ENCODE measurements around the gene CCDC169.
A peak's percentile ranks its signal among the peaks of the same experiment; 100 is the strongest.
"Not testable (repeated sequence)": the region's sequence is repeated elsewhere in the genome, so short reads cannot be mapped to it uniquely, and the experiment has no call there.

The CCDC169 gene

DNA sequence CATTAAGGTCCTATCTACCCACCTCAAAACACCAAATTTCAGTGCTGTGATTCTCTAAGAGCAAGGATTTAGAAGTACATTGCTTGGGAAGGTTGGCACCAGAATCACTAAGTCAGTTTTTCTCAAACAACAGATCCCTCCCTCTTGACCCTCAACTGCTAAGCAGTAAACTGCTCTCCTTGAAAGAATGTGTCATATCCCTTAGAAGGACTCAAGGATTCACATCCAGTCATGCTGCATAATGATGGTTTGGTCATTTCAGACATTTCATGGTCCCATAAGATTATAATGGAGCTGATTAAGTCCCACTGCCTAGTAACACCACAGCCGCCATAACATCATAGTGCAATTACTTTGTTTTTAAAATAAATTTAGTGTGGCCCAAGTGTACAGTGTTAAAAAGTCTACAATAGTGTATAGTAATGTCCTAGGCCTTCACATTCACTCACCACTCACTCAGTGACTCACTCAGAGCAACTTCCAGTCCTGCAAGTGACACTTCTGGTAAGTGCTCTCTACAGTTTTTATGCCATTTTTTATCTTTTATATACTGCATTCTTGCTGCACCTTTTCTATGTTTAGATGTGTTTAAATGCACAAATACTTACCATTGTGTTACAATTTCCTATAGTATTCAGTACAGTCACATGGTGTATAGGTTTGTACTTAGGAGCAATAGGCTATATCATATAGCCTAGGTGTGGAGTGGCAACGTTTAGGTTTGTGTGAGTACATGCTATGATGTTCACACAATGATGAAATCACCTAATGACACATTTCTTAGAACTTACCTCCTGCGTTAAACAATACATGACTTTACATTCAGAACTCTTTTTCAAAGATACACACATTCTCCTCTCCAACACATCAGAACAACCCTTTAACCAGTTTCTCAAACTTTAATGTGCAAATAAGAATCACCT lies 15.7 kb upstream of the CCDC169 start:
- DNase-seq, result no peak

DNA sequence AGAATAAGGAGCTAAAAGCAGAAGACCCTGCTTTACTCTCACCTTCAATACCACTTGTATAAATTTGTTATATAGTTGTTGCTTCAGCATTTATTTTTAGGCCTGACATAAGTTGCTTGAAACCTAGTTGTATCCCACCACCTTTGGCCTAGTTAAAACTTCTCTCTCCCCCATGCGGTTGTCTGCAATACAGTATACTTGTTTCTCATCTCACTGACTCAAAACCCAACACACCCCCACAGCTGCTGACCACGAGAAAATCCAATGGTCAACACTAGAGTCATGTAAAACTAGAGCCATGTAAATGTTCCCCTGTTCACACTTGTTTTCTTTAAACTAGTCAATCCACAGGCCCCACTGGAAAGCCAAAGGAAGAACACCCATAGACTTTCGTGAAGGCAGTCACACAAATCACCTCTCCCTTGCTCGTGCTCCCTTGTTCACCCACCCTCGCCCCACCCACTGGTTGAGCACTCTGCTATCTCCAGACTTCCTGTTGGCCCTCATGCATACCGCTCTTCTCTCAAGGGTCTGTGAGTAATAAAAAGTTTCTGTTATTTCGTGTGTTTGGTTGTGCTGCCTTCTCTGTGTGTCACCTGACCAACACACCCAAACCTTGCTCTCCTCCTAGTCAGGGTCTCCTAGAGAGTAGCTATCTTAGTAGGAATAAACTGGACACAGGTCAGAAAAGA lies 12.9 kb upstream of the CCDC169 start:
- DNase-seq, result no peak

DNA sequence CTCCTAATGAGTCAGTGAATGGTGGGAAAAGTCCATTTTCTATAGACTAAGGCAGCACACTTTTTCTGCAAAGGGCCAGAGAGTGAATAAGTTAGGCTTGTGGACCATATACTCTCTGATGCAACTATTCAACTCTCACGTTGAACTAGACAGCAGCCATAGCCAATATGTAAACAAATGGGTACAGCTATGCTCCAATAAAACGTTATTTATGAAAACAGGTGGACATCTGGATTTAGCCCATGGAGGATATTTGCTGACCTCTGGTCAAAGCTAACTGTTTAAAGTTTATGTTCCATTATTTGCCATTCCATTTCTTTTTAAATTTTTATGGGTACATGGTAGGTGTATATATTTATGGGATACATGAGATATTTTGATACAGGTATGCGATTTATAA lies 4.7 kb upstream of the CCDC169 start:
- no peak for DNase-seq

DNA sequence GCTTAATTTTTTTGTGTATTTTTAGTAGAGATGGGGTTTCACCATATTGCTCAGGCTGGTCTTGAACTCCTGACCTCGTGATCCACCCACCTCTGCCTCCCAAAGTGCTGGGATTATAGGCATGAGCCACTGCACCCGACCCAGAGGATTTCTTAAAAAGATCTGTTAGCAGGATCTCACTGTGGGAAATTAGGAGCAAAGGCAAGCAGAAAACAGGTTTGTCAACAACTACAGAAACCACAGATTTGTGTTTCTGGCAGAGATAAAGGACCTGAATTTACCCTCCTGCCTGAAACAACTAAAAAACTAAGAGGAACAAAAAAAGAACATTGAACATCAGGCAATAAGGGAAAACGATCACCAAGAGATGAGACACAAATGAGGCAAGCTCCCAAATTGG lies 1.9 kb upstream of the CCDC169 start:
- DNase-seq, result not testable (repeated sequence)

DNA sequence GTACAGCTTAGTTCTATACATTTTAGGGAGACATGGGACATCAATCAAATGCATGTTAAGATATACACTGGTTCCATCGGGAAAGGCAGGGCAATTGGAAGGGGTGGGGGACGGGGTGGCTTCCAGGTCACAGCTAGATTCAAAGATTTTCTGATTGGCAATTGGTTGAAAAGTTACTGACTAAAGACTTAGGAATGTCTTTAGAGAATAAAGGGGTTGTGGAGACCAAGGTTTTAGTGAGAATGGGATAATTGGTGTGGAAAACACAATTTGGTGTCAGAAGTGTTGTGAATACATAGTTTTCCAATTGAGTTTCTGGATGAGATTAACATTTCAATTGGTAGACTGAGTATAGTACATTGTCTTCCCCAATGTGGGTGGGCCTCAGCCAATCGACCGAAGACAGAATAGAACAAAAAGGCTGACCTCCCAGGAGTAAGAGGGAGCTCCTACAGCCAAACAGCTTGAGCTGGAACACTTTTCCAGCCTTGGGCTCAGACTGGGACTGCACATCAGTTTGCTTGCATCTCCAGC lies 988 bp upstream of the CCDC169 start:
- DNase-seq, result no peak

DNA sequence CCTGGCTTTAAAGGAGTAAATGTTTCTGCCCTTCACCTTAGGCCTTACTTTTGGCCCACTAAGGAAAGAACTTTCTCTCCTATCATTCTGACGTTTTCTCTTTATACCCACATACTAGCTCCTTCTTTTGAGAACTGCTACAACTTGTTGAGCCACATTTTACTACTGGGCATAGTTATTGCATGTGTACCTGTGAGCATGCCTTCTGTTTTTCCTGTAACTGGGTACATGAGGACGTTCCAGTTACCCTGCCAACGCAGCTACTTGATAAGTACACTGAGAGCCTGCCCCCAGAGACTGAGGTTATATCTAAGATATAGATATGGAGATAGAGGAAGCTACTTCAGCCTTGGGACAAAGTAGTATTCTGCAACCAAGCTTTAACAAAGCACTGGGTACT lies 3.5 kb downstream of the CCDC169 start:
- DNase-seq, result no peak

DNA sequence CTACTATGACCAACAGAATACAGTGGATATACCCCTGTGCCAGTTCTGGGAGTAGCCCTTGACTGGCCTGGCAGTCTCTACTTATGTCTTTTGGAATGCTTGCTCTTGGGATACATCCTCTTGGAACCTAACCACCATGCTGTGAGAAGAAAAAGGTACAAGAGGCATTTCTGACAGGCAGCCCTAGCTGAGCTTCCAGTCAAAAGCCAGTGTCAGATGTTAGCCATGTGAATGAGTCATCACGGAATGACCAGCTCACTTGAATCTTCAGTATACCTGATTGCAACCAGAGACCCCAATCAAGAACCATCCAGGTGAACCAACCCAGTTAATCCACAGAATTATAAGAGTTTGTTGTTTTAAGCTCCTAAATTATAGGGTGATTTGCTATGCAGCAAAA lies 4.1 kb downstream of the CCDC169 start:
- no peak for DNase-seq

DNA sequence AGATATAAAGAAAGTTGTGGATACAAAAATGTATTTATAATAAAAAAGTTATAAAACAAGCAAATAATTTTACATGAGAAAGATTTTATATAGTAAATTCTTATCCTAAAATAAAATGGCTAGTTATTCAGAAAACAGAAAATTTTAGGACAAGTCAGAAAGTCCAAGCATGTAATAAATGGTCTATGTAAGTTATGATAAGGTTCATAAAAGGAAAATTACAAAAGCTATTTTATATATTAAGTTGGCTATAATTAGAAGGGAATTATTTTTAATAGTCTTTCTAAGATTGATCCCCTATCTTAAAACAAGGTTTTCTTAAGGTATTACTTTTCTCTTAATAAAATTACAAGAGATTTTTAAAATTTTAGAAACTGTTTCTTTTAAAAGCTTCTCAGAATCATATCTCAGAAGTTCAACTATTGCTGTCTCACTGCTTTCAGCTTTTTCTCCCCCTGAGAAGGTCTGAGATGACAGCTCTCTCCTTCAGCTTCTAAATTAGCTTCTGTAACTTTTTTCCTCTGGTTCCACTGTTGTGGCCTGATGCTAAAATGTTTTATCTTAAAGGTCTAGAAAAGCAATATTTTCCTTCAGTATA lies 8.7 kb downstream of the CCDC169 start:
- no peak for DNase-seq

DNA sequence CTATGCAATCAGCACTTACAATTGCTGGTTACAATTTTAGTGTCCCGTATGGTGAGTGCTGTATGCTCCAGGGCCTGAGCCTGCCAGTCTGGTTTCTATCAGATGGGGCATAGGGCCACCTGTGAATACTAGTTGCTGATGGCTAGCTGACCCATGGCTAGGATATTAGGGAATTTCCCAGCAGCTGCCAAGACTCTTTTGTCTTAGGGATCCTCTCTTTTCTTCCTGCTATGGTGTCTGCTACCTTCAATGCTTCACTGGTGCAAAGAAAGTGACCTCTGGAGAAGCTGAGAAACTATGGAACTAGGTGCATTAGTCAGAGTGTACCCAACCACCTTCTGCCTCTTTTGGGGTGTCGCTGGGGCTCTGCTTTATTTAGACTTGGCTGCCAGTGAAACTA lies 11.6 kb downstream of the CCDC169 start:
- DNase-seq, result no peak

DNA sequence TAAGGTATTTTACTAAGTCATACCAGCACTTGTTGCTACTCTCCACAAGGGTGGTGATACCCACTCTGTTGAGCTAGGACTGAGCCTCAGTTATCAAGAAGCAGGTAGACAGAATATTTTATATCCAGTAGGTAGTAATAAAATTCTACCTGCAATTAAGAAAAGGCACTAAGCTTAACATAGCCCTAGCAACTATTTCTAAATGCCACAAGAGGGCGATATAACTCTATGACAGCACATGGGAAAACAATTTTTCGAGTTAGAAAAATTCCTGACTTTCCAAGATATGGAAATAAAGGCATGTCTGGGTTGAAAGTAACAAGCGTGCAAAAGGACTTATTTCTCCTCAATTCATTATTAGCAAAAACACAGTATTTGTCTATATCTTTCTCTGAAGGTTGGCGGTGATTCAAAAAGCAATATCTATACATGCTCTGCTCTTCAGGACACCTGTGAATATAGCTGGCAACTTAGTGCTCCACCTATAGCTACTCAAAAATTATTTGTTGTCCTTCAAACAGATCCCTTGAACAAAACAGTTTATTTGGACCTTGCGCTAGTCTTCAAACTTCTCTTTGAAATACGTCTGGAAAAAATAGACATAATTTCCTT lies 14.7 kb downstream of the CCDC169 start:
- DNase-seq, result no peak

DNA sequence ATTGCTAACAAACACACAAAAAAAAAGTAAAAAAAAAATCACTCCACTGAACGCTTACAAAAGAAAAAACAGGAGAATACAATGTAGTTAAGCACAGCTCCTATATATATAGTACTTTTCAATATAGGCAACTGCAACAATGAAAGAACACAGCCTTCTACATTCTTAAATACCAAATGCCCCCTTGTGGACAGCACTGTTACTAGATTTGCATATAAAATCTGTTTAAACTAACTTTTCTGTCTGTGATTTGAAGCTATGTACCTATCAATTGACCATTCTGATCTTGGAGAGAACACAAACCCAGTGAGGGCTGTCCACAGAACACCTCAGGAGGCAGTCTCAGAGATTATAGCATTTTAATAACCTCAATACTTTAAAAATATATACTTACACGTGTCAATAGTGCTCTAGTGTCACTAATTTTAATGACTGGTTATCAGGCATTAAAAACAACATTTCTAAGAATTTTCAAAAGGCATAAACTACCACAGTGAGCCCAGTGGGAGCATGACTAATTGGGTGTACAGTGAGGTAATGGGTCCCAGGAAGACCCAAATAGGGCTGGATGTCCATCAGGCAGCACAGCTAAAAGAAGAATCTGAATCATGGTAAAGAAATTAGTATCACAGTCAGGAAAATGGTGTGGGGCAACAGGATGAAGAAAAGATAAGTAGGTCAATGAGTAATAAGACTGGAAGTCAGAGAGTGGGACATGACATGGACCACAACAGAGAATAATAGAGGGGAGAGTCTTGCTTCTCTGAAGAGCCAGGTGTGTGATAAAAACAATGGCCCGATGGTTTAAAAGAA lies 22.2 kb downstream of the CCDC169 start:
- peak; percentile 45 for DNase-seq

DNA sequence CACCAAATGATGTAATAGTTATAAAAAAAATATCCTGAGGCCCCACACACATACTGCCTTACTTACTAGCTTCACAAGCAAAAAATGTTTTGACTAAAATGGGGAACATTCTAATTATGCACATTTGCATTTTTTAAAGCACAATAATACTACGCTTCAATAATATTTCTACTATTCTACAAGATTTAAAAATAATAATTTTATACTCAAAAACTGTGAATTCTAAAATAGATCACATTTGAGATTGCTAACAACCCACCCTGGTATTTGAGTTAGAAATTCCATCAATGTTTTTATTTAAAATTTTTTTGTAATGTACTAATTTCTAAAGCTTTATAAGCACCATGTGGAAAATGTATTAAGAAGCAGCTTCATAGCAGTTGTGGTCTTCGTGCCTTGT lies 24.2 kb downstream of the CCDC169 start:
- no peak for DNase-seq

DNA sequence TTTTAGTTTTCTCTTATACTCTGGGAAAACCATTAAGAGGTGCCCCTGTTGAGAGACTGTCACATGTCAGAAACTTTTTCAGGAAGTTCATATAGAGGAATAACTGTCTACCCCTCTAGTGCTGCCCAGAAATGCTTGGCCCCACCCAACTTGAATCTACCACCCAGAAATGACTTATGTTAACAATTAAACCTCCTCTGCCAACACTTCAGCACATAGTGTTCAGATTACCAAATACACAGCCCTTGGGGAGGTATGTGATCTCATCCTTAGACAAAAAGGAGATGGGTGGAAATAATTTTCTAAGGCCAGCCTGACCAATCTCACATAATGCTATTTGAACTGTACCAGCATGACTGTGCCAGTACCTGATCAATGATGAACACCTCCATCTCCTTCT lies 35.6 kb downstream of the CCDC169 start:
- DNase-seq, result no peak

DNA sequence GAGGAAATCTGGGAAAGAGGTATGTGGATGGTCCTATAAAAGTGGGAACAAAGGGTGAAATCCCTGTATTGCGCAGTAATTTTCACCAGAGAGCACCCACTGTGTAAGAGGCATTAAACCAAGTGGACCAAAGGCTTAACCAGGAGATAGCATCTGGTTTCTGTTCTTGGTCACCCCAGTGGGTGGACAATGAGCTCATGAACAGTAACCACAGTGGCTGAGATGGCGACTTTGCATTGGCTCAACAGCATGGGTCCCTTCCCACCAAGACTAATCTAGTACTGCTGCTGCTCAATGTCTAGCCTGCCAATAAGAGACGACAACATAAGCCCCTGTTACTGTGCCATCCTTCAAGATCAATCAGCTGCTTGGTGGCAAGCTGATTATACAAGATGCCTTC lies 36.6 kb downstream of the CCDC169 start:
- DNase-seq, result no peak

DNA sequence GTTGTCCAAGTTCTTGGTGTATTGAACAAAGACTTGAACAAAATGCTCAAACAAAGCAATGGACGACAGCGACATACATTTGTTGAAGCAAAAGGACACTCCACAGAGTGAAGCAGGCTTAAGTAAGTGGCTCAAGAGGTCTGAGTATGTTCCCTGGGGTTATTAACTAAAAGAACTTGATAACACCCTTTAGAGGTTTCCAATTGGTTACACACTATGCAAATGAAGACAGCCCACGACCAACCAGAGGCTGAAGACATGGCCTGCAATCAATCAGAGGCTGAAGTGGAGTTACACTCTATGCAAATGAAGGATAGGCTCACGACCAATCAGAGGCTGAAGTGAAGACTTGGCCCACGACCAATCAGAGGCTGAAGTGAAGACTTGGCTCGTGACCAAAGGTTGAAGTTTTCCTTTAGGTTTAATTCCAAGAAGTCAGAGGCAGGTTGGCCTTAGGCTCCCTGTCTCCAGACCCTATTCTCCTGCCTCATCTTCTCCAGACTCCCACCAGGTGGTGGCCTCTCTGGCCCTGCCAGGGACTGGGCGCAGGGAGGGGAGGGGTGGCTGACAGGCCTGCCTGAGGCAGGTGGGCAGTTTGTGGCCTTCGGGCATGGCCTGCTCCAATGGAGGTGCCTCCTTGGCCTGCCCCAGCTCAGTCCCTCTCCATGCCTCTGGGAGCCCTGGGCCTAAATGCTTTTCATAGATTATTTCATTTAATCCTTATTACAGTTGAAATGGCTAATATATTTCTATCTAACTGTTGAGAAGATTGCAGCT lies 38.1 kb downstream of the CCDC169 start:
- no peak for DNase-seq

DNA sequence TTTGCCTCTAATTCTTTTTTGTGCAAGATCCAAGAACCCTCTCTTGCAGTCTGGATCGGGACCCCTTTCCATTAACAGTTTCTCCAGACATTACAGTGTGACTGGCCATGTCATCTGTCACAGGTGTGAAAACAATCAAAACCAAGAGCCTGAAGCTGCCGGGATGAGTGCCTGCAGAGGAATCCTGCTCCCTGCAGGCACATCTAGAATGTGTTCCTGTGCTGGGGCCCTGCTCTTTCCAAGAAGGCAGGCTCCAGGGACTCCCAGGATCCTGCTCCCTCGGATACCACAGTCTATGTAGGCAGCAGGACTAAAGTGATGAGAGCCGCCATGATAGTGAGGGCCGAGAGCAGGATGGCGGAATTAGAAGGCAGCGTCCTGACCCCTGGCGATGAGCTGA lies 38.8 kb downstream of the CCDC169 start:
- no peak for DNase-seq

DNA sequence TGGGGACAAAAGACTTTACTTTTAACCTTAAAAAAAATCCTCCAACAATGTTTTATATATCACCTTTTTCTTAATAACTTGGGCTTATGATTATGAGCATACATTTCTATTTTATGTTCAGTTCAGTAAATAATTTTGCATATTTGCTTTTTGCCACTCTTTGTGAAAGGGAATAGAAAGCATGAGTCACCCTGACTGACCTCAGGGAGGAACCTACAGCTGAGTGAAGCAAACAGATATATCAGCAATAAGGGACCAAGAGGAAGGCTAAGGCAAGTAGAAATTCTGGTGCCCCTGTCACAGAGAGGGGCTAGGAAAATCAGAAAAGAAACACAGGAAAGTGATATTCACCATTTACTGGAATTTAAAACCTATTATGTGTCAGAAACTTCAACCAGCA lies 46.1 kb downstream of the CCDC169 start:
- DNase-seq, result no peak

DNA sequence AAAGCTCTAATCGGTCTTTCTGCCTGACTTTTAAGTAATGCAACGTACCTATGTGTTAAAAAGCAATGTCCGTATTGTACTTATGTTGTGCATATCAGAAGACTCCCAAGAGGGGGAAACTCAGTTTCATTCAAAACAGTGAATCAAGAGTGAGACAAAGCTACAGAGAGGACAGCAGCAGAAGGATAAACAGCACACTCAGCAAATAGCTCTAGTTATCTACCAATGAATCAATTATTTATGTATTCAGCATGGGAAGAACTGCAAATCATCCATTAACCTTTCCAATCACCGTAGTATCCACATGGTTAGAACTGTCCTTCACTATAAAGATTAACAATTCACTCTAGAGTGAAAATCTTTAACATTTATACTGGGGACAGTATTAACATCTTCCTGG lies 46.6 kb downstream of the CCDC169 start:
- no peak for DNase-seq

DNA sequence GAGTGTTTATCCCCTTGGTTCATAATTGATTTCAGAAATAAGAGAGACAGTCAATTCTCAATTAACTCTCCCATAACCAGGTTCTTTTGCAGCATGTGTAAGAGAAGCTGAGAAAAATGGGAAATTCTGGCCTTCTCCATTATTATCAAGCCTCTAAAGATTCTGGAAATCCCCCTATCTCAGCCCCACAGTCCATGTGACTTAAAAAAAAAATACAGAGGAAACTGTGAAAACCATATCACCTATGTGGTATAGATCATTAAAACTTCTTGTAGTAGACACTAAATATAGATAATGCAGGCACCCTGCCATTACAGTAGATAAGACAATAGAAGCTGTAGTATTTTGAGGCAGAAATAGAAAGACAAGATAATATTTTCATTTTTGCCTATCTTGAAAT lies 48.9 kb downstream of the CCDC169 start:
- DNase-seq, result no peak

DNA sequence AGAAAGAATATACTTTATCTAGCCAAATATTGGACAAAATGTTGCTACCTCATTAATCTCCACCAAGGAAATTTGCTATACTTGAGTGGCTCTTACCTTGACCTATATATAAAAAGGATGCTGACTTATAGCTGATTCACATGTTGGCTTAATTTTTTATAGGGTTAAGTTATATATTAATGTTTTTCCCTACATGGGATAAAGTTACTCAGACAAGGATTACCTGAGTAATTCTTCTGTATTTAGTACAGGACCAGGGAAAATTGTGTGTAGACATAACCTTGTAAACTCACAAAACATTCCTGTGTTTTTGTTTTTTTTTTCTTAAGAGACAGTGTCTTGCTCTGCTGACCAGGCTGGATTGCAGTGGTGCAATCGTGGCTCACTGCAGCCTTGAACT lies 52.6 kb downstream of the CCDC169 start:
- no peak for DNase-seq

DNA sequence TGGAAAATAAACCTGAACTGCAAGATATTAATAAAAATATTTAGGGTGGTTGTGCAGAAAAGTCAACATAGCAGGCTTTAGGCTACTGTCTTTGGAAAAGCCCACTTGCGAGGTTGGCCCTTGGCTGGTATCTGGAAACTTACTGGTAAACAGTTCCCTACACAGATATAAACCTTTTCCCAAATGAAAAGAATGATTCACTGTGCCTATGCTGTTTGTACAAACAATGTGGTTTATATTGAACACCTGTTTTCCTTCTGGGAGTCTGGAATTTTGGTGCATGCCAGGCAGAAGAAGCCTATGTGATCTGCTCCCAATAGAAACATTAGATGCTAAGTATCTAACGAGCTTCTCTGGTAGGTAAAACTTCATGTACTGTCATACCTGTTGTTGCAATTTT lies 53.5 kb downstream of the CCDC169 start:
- DNase-seq, result no peak

DNA sequence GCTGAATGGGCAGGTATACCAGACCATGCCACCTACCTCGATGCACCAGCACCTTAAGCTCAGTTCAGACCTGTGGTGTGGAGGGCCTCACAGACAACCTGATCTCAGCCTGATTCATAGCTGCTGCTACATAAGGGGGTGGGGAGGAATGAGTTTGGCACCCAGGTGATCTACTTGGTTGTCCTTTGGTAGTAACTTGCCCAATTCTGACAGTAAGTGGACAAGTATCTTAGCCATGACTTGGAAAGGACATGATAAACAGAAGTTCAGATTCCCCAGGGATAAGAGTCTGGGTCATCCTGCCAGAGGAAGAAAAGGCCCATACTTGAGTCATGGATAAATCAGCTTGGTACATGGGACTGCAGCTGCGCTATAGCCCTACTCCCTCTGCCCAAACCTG lies 54.9 kb downstream of the CCDC169 start:
- no peak for DNase-seq

All from NCI-H1436 (cell line).